ENCODE results near the gene NXN.

NXN gene

DNA sequence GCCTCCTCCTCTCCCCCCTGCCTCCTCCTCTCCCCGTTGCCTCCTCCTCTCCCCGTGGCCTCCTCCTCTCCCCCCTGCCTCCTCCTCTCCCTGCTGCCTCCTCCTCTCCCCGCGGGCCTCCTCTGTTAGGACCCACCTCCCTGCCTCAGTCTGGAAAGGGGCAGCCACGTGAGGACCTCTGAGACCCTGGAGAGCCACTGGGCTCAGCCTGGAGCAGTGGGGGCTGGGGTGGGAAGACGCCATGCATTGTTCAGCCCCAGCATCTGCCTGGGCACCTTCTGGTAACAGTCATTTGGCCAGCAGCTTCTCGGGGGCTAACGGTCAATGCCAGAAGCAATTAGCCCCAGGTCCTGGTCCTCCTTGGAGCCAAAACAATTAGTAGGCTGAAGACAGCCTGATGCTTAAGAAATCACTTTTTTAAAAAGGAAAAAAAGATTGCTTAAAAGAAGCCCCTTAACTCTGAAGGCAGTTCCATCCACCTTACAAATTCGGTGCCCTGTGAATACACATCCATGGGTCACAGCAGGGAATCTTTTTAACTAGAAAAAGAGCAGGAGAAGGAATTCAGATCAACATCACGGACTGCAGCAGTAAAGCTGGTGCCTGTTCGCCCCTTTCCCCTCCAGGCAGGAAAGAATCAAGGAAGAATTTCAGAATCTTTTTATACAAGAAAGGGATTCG, 29.8 kb downstream of the NXN start:
- TF ChIP-seq ZFX (IDR thresholded peaks at IDR 0.05) = no peak
- TF ChIP-seq, protein P1, sequence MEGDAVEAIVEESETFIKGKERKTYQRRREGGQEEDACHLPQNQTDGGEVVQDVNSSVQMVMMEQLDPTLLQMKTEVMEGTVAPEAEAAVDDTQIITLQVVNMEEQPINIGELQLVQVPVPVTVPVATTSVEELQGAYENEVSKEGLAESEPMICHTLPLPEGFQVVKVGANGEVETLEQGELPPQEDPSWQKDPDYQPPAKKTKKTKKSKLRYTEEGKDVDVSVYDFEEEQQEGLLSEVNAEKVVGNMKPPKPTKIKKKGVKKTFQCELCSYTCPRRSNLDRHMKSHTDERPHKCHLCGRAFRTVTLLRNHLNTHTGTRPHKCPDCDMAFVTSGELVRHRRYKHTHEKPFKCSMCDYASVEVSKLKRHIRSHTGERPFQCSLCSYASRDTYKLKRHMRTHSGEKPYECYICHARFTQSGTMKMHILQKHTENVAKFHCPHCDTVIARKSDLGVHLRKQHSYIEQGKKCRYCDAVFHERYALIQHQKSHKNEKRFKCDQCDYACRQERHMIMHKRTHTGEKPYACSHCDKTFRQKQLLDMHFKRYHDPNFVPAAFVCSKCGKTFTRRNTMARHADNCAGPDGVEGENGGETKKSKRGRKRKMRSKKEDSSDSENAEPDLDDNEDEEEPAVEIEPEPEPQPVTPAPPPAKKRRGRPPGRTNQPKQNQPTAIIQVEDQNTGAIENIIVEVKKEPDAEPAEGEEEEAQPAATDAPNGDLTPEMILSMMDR (conservative IDR thresholded peaks at IDR 0.05) = no peak
- H3K27ac ChIP-seq = no peak overlapping the region

DNA sequence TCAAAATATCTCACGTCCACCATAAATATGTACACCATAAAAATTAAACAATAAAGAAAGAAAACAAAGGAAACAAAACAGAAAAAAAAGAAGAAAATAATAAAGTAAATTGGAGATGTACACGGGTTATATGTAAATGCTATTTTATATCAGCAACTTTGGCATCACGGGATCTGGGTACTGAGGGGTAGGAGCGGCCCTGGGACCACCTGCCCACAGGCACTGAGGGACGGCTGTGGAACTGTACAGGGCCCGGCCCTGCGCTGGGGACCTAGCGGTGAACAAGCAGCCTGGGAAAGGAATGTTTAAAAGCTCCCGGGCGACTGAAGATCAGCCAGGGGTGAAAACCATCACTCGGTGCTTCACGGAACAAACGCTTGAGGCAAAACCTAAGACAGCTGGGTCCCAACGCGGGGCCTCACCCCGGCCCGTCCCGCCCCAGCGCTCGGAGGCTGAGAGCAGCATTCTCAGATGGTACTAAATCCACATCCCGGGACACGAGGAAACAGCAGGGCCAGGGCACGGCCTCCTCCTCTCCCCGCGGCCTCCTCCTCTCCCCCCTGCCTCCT, 31.2 kb downstream of the NXN start:
- TF ChIP-seq ZFX (IDR thresholded peaks at IDR 0.05) = no peak
- TF ChIP-seq, protein P1 (conservative IDR thresholded peaks at IDR 0.05) = no peak
- no peak overlapping the region for H3K27ac ChIP-seq

DNA sequence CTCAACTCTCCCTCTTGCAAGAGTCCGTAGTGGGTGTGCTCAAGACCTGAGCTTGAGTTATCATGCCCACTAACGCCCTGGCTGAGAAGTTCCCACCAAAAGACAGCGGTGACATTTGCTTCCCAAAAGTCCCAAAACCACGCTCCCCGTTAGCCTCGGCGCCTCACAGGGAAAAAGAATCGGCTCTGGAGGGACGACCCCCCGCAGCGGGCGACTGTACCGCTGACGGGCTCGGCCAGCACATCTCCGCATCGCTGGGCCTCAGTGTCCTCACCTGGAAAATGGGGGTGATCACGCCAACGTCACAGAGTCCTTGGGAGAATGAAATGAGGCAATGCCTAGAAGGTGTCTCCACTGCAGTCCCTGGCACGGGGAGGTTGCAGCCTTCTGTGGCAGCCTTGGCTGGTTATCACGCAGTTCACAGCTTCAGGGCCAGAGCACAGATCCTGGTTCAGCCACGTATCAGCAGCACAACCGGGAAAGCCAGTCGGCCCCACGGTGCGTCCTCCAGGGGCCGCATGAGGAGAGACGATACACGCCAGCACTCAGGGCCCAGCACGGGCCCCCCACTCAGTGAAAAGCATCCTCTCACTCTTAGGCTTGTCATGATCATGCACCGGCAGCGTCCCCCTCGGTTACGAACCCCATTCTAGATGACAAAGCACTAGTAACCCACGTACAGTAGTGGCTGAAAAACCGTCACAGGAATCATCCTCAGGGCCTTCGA, 32.9 kb downstream of the NXN start:
- no peak overlapping the region for H3K27ac ChIP-seq
- TF ChIP-seq ZFX (IDR thresholded peaks at IDR 0.05) = no peak
- TF ChIP-seq, protein P1 (conservative IDR thresholded peaks at IDR 0.05) = no peak

DNA sequence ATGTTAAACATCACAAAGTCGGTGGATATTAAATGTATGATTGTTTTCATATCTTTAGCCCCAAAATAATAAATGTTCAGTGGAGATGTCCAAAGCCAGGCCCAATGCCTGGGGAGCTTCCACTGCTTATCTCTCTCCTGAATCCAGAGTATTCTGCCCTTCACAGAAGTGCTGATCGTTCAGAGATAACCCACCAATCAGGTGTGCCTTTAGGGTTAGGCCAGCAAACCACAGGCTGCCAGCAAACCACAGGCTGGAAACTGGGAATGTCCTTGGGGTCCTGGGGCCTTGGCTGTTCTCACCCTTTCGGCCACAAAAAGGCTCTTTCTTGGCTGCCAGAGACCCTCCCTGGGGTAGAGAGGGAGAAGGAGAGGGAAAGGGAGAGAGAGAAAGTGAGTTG, 33.9 kb downstream of the NXN start:
- TF ChIP-seq, protein P1 (conservative IDR thresholded peaks at IDR 0.05) = no peak
- TF ChIP-seq ZFX (IDR thresholded peaks at IDR 0.05) = no peak
- no peak overlapping the region for H3K27ac ChIP-seq

DNA sequence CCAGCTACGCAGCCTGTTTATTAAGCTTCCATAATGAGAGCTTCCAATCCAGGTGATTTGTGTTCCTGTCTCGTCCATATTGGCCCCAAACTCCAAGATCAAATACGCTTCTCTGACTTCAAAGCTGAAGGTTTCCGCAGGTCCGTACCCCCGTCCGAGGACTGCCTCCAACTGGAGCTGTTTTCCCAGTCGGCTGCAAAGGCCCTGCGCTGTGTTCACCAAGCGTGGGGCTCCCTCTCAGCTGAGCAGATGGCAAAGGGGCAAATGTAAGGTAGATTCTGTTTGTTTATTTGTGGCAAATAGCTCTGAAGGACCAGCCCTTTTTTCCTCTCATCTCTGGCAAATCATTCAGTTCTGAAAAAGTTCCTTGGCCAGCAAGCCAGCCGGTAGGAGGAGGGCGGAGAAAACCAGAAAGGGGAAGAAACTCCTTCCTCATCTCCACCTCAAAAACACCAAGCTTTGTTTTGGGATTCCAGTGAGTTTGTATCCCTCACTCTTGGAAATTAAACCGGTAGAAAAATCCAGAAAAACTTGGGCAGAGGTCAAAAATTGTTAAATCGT, 35.2 kb downstream of the NXN start:
- TF ChIP-seq, protein P1 (conservative IDR thresholded peaks at IDR 0.05) = no peak
- no peak for TF ChIP-seq ZFX (IDR thresholded peaks at IDR 0.05)
- no peak overlapping the region for H3K27ac ChIP-seq

DNA sequence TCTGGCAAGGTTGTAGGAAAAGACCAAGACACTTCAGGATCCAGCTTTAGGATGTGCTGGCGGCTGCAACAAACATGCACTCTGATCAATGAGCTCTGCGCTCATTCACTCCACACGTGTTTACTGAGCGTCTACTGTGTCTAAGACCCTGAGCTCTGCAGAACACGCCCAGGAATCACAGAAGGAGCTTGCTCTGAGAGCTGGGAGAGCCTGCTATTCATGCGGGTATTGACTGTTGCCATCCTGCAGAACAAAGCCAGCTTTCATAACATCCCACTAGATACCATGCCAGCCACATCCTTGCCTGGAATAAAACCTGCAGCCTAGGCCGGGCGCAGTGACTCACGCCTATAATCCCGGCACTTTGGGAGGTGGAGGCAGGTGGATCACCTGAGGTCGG, 44.1 kb downstream of the NXN start:
- TF ChIP-seq, protein P1 (conservative IDR thresholded peaks at IDR 0.05) = no peak
- no peak for TF ChIP-seq ZFX (IDR thresholded peaks at IDR 0.05)
- no peak overlapping the region for H3K27ac ChIP-seq

Data from C4-2B (cell line).